NCI-H69 (cell line): ENCODE data around the gene WWP2.

Experiments
- DNase-seq: peaks from one replicate; lab custom pipeline; 2025; lab: John Stamatoyannopoulos, UW

Gene WWP2

DNA sequence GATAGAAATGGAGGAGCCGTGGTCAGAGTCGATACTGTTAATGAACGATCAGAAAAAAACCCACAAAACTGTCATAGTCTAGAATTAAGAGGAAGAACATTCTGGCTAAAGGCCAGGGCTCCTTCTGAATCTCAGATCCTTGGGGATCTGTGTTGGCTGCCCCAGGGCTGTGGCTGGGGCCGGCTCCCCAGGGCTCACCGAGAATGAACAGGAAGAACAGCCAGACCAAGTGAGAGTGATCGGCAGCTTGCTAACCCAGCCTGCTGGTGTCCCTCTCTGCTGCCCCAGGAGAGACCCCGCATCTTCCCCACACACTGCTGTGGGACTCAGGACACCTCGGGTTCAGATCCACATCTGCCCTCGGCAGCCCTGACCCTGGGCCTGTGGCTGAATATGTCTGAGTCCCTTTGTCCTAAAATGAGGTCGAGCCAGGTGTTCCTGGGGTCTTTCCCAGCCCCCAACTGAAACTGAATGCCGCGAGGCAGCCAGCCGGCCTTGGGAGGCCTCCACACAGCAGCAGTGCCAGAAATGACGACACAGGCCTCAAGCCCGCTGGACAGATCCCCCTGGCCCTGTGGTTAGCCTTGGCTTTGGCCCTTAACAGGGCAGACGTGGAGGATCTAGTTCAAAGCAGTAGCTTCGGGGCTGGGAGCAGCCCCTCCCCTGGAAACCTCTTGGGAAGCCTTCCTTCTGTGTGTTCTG is 165.1 kb downstream of the WWP2 start:
- DNase-seq: no peak

DNA sequence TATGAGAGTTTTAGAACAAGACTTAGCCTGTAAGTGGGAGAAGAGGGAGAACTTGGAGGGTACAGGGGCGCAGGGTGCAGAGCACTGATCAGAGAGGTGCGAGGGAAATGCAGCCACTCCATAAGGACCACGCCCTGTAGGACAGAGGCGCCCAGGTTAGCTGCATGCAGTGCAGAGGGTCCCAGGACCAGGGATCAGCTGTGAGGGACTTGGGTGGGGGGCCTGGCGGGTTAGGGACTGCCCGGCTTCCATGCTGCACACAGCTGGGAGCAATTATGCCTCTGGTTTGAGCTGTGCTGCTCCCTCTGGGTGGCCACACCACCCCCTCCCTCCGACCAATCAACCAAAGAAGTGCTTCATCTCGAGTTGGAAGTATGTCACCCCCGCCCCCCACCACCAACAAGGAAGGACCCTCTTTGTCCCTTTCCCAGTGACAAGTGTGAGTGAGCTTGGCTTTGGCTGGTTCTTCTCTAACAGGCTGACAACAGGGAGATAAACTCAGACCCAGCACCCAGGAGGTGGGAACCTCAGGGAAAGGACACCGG is 166.8 kb downstream of the WWP2 start:
- DNase-seq: no peak

DNA sequence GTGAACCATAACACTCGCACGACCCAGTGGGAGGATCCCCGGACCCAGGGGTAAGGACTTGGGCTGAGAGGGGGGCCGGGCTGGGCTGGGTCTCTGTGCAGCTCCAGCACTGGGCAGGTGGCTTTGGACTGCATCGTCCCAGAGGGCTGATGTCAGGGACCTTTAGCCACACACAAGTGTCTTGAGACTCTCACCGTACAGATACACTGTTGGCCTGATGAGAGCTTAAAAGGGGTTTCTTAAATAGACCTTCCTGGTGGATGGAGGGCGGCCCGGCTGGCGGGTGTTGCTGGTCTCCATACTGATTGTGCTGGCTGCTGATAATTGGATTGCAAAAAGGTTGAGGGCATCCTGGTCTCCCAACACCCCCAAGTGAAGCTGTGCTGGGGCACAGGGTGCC is 167.3 kb downstream of the WWP2 start:
- no peak for DNase-seq

DNA sequence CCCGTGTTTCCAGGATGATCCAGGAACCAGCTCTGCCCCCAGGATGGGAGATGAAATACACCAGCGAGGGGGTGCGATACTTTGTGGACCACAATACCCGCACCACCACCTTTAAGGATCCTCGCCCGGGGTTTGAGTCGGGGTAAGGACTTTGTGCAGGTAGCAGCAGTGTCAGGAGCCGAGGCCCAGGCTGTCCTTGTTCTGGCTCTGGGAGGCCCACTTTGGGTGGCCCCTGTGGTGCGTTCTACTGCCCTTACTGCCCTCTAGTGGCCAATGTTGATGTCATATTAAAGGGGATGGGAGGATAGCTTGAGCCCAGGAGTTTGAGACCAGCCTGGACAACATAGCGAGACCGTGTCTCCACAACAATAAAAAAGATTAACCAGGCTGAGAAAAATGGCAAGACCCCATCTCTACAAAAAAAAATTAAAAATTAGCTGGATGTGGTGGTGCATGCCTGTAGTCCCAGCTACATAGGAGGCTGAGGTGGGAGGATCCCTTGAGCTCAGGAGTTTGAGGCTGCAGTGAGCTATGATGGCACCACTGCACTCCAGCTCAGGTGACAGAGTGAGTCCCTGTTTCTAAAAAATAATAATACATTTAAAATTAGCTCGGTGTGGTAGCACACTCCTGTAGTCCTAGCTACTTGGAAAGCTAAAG is 168.1 kb downstream of the WWP2 start:
- peak; percentile 57 for DNase-seq

DNA sequence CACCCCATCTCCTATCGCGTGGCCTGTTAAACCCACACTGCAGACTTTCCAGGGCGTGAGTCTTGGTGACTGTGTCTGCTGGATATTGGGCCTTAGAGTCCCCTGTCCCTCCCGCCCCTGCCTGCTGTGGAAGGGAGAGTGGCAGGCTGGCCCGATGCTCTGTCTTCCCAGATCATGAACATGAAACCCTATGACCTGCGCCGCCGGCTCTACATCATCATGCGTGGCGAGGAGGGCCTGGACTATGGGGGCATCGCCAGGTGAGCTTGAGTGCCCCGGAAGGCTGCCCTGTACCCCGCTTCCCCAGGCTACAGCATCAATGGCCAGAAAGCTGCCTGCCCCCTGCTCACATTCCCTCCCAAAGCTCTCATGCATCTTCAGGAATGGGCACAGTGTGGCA is 169.5 kb downstream of the WWP2 start:
- DNase-seq: no peak

DNA sequence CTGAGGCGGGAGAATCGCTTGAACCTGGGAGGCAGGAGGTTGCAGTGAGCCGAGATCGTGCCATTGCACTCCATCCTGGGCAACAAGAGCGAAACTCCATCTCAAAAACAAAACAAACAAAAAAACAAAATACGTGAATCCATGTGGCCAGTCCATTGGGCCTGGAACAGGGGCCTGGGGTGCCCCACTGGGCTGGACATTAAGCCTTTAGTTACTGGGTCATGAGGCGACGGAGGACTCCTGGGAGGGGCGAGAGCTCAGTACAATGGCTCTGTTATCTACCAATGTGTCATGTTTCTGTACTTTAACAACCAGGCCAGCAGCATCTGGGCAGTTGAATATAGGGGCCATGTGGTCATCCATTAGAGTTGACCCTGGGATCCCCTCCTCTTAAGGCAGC is 170.1 kb downstream of the WWP2 start:
- no peak for DNase-seq

DNA sequence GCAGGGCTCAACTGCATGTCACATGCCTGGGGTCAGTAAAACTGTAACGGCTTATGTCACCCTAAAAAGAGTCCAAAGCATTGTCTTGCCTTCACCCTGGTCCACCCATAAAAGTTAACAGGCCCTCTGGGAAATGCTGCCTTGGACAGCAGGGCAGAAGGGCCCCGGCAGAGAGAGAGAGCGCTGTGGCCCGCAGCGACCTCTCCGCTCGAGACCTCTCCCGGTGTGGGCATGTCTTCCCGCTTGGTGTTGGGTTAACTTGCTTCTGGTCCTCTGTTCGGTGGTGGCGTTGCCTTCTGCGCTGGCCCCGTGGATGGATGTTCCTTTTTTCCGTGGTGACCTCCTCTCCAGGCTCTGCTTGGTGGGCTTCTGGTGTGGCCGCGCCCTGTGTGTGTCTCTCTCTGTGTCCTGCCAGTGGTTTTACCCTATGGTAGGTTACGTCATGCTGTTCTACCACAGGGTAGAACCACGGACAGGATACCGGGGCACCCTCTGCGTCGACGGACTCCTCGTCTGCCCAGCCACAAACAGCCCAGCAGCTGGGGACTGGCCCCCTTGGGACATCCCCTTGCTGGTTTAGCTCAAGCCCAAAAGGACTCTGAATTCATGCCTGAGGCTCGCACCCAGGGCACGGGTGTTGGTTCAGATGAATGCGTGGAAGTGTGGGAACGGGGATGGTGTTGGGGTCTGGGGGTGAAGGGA is 170.7 kb downstream of the WWP2 start:
- no peak for DNase-seq

DNA sequence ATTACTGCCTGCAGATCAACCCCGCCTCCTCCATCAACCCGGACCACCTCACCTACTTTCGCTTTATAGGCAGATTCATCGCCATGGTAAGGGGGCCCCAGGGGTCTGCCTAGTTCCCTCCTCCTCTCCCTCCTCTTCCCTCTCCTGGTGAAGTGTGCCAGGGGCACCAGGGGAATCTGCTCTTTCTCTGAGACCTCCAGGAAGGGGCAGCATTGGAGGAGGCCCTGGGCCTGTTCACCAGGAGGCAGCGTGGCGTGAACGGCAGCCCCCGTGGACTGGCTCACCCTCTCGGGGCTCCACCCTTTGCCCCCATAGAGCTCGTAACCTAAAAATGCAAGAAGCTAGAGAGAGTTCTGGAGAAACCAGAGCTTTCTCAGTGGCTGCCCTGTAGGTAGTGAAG is 171.9 kb downstream of the WWP2 start:
- peak; percentile 64 for DNase-seq

DNA sequence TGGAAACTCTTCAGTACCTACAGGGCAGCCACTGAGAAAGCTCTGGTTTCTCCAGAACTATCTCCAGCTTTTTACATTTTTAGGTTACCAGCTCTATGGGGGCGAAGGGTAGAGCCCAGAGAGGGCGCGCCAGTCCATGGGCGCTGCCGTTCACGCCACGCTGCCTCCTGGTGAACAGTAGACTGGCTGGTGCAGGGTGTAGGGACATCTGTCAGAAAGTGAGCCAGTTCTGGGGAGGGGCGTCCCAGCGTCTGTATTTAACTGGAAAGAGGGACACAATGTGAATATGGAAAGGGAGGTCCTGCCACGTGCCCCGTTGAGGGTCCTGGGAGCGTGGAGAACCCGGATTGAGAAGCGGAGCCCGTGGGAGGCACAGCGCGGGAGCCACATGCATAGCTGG is 172.6 kb downstream of the WWP2 start:
- no peak for DNase-seq

DNA sequence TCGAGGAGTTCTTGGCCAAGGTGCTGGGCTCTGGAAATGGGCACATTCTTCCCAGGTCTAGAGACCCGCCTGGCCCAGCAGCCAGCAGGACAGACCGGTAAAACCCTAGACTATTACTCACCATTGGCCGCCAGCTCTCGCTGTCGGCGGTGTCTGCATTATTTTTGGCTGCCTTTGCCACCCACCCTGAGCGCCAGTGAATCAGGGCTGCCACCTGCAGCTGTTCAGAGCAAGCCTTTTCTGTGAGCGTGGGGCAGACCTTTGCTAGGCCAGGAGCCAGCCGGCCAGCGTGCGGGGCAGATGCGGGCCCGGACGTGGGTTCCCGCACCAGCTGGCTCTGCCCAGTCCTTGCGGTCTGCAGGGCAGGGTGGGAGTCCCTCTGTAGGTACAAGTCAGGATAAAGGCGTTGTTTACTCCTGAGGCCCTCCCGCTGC is 173.2 kb downstream of the WWP2 start:
- DNase-seq: no peak

DNA sequence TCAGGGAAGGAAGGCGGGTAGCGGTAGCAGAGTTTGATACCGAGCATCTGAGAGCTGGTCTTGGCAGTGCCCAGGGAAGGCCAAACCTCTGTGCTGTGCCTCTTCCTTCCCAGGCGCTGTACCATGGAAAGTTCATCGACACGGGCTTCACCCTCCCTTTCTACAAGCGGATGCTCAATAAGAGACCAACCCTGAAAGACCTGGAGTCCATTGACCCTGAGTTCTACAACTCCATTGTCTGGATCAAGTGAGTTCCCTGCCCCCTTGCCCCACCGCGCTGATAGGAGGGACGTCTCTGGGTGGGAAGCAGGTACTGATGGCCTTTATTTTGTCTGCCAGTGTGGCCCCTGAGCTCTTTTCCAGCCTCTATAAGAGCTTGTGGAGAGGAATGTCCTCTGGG is 173.6 kb downstream of the WWP2 start:
- DNase-seq: no peak

DNA sequence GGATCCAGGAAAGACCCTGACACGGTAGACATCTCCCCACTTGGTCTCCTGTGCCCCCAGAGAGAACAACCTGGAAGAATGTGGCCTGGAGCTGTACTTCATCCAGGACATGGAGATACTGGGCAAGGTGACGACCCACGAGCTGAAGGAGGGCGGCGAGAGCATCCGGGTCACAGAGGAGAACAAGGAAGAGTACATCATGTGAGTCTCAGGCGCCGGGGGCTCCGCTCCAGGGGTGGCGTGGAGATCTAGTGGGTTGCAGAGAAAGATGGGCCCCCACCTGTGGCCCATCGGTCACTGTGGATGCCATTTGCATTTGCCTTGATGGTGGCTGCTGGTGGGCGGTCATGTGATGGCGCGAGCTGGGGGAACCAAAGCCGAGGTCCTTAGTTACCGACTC is 174.1 kb downstream of the WWP2 start:
- no peak for DNase-seq

DNA sequence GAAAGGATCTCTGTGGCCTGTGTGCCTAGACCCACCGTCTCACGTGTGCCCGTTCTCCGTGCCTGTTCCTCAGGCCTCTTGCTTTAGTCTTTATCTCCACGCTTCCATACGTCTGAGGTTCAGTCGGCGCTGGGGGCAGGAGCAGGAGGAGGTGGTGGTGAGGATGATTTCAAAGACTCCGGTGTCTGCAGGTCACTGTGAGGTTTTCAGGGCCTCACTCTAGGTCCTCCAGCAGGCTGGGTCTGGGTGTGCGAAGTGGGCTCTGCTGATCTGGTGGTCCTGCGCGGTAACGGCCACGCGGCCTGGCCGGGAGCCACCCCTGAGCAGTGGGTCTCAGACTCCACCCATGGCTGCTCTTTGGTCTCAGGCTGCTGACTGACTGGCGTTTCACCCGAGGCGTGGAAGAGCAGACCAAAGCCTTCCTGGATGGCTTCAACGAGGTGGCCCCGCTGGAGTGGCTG is 174.6 kb downstream of the WWP2 start:
- no peak for DNase-seq

DNA sequence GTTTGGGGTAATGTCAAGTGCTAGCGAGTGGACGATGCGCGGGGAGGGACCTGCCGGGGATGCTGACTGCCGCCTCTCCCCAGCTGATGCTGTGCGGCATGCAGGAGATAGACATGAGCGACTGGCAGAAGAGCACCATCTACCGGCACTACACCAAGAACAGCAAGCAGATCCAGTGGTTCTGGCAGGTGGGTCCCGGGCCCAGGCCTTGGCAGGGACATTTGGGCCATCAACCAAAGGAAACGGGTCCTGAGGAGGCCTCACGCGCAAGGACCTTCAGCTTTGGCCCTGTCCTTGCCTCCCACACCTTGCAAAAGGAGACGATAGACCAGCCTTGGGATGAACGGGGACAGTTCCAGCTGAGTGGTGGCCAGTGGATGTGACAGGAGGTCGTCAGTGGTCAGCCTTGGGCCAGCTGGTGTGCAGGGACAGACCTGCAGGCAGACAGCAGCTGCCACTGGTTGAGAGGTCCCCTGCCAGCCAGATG is 175.4 kb downstream of the WWP2 start:
- no peak for DNase-seq

DNA sequence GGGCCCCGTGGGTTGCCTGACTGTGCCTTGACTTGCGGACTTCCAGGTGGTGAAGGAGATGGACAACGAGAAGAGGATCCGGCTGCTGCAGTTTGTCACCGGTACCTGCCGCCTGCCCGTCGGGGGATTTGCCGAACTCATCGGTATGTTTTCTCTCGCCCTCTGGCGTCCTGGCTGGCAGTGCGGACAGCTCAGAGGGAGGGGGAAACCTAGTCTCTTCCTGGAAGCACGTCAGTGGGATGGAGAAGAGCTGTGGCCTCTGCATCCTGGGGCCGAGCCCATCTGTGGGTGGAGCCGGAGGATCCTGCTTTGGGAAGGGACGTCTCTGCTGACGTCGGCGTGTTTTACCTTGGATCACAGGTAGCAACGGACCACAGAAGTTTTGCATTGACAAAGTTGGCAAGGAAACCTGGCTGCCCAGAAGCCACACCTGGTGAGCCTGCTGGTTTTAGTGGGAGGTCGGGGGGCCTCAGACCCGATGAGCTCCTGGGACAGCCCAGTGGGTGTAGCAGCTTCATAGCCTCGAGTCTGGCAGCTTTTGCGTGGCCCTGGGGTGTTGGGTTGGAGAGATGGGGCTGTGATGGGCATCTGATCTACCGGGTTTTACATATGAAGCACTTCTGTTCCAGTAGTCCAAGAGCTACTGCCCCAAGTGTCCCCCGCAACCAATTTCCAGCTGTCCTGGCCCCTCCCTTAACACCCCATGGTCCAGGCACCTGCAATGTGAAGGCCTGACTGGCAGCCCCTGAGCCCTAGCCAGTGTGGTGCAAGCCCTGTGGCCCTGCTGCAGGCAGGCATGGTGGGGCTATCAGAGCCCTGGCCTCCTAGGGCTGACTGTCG is 177.1 kb downstream of the WWP2 start:
- no peak for DNase-seq

DNA sequence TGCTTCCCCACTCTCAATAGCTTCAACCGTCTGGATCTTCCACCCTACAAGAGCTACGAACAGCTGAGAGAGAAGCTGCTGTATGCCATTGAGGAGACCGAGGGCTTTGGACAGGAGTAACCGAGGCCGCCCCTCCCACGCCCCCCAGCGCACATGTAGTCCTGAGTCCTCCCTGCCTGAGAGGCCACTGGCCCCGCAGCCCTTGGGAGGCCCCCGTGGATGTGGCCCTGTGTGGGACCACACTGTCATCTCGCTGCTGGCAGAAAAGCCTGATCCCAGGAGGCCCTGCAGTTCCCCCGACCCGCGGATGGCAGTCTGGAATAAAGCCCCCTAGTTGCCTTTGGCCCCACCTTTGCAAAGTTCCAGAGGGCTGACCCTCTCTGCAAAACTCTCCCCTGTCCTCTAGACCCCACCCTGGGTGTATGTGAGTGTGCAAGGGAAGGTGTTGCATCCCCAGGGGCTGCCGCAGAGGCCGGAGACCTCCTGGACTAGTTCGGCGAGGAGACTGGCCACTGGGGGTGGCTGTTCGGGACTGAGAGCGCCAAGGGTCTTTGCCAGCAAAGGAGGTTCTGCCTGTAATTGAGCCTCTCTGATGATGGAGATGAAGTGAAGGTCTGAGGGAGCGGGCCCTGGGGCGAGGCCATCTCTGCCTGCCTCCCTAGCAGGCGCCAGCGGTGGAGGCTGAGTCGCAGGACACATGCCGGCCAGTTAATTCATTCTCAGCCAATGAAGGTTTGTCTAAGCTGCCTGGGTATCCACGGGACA is 177.9 kb downstream of the WWP2 start:
- DNase-seq: no peak

DNA sequence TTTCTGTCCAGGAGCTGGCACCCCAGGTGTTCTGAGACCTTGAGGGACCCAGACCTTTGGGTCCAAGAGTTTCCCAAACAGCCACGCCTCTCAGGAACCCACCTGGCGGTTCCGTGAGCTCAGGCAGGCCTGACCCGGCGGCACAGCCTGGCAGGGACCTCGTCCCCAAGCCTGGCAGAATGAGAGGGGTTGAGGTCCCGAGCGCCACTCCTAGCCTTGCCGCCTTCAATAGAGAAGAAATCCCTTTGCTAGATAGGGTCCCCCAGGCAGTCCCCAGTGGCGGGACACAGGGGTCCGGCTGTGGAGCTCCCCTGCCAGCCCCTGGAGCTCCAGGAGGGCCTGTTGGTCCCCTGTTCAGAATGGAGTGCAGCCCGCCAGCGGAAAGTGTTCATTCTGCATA is 178.5 kb downstream of the WWP2 start:
- DNase-seq: no peak

DNA sequence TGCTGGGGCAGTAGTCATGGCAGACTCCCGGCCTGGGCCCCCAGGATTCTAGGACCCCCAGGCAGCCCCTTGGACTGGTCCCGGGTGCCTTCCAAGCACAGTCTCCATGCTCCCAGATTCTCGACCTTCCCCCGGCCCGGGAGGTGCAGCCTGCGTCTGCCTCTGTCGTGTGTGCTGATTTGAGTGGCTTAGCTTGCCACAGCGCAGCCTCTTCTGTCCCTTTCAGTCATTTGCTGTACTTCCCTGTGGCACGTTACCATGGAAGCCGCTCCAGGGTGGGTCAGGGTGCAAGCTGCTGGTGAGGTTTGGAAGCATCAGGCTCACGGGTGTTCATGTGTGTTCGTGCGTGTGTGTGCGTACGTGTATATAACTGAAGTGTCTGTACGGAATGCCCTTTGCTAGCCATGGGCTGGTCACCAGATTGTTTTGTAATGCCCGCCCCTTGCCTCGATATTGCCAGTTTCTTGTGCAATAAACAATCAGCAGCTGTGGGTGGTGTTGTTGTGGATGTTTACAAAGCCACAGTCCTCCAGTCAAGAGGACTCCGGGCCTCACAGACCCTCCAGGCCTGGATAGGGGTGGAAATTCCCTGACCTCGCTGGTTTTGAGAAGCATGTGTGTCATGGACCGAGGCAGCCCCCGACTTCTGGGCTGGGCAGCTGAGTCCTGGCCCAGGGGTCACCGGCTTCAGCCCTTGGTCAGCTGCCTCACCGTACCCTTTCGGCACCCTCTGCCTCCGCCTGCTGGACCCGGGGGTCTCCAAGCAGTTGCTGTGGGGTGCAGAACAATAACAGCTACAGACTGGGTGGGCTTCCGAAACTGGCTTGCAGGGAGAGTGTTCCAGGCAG is 179.3 kb downstream of the WWP2 start:
- DNase-seq: no peak

DNA sequence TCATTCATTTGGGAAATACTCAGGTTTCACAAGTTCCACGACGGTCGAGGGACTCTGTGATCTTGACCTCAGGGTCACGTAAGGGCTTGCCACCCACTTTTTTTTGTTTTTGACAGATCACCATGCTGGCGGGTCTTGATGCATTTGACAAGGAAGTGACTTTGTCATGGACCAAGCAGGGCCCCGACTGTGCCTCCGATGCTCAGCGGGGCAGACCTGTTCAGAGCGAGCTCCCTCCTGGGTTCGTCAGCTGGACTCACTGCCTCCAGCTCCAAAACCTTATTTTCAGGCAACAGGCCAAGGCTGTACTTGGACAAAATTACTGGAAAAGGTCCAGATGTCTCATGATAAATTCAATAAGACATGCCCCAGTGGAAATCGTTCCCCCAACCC is 180.0 kb downstream of the WWP2 start:
- DNase-seq: no peak

DNA sequence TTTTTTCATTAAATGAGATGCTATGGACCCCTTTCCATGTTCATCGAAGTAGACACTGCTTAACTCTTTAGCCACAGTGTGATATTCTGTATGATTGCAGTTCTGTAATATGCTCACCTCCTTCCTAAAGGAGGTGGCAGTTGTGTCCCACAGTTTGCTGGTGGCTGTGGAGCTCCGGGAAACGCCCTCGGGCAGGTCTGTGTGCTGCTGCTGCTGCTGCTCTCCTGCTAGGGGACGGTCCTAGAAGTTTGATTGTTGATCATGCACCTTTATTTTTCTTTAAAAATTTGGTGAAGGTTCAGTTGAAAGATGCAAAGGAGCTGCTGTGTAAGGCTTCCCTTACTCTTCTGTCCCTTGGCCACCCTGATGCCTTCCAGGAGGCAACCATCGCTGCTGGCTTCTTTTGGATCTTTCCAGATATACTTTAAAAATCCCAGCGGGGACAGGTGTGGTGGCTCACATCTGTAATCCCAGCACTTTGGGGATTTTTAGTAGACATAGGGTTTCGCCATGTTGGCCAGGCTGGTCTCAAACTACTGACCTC is 180.6 kb downstream of the WWP2 start:
- DNase-seq: no peak
